Ovary (tissue), 9 donors: ENCODE measurements around the gene KDM2B. TPM values are rescaled to one million over a fixed set of nuclear protein-coding genes. Genes with fewer than 3 reads are reported as not detected.

Source experiments
- DNase-seq, 5 donors: peaks; one replicate each; pipeline ENCODE4 v3.0.0-alpha.2; 2019 to 2020
- H3K27ac ChIP-seq, 2 donors: fragments of 200-600 bp; one replicate each; pipeline versions ENCODE4 v1.5.1 to v1.8.0; 2019 to 2022
- H3K27me3 ChIP-seq: fragments of 200-600 bp; one replicate; pipeline ENCODE4 v1.8.0; 2022
- H3K36me3 ChIP-seq: fragments of 200-600 bp; sonication (generic); one replicate; pipeline ENCODE4 v1.5.1; 2019
- H3K4me1 ChIP-seq: one replicate; pipeline ENCODE4 v1.8.1; 2013; ENCODE audit warnings: mild to moderate bottlenecking, moderate library complexity; ENCODE audit not compliant: insufficient read depth
- H3K4me3 ChIP-seq: fragments of 200-600 bp; sonication (generic); one replicate; pipeline ENCODE4 v1.5.1; 2017
- H3K9me3 ChIP-seq, 2 donors: fragments of 200-600 bp in 1 of 2; sonication (generic) in 1 of 2; one replicate each; pipeline versions ENCODE4 v1.5.1 to v1.8.1; 2013 to 2019; ENCODE audit warnings: mild to moderate bottlenecking in 1 of 2, moderate library complexity in 1 of 2
- EP300 ChIP-seq: sonication (generic); formaldehyde crosslinking; IDR thresholded peaks from one replicate; pipeline ENCODE4 v1.6.1; 2017; ENCODE audit warnings: antibody characterized with exemption
- POLR2A ChIP-seq: fragments of 450-650 bp; IDR thresholded peaks from one replicate; pipeline ENCODE4 v1.6.1; 2017; ENCODE audit warnings: antibody characterized with exemption, mild to moderate bottlenecking, moderate library complexity
- WGBS, 3 donors: extraction: QIAGEN DNeasy Blood & Tissue Kit in 1 of 3; methylation state at CpG; one replicate each; pipeline versions ENCODE4 v1.1.5 to v1.1.7; 2013 to 2017; 5-methylcytosine and 5-hydroxymethylcytosine counted together
- intact Hi-C, 4 donors: fragments of 100-400 bp; cut with DNase I; formaldehyde crosslinking; loops; one replicate each; pipeline versions ENCODE4 v1.11.0 to v1.15.1; 2022 to 2023
- polyA plus RNA-seq, 2 donors: library from polyadenylated mRNA; stranded (reverse); fragments of 200-250 nt in 1 of 2; fragments of 350-450 nt in 1 of 2; fragmentation: Illumina TruSeq in 1 of 2; extraction: RNeasy Lipid Tissue Mini Kit (QIAGEN cat#74804) in 1 of 2; gene quantifications; one replicate each; pipeline ENCODE4 v1.2.3, GENCODE V29; 2013 to 2014
- total RNA-seq, 7 donors: library from RNA; depleted of rRNA in 2 of 7; stranded (reverse); fragments of >200 nt in 2 of 7; fragmentation: NEBNext Ultra II Directional in 3 of 7; extraction: Animal tissue kit (Norgen Biotek cat#: 25700) in 3 of 7; gene quantifications; one replicate each; pipeline versions ENCODE4 v1.1.0 to v1.2.4, GENCODE V29; 2016 to 2023
- TF ChIP-seq, protein P1 (sequence below), 3 donors: fragments of 450-650 bp in 2 of 3; fragments of 200-600 bp in 1 of 3; IDR thresholded peaks; one replicate each; pipeline versions ENCODE4 v1.5.1 to v1.8.0; 2016 to 2022; ENCODE audit warnings: antibody characterized with exemption in 3 of 3, mild to moderate bottlenecking in 1 of 3
- donor health status: DM: no; HTN: no; CAD: no; lungs with moderate emphysema.
- donor health status: DM: no; HTN: no; CAD: no.
- donor health status: Bipolar disorder and iron deficiency.
- donor health status: DM: yes; HTN: yes; CAD: no.
- donor health status: DM: no; HTN: no; CAD: no.
- donor health status: DM: yes; HTN: yes; CAD: no.

Gene KDM2B
- total and polyA plus RNA-seq, 9 donors: 13.2 to 33.6 (median 23.4) TPM

DNA sequence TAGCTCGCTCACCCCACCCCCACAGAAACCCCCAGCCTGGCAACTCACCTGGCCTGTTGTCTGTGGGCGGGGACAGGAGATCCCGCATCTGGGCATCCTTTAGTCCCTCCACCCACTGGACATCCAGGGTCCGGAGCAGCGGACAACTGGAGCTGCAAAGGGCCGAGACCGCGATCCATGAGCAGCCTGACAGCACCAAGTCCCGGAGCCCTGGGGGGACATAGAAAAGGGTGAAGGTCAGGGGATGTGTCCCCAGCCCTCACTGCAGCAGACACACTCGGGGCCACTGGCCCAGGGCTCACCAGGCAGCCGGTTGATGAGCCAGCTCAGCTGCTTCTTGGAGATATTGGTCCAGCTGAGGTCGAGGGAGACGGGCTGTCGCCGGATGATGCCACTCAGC is 140.1 kb downstream of the KDM2B start:
- H3K27ac ChIP-seq: no peak overlapping the region
- TF ChIP-seq, protein P1, sequence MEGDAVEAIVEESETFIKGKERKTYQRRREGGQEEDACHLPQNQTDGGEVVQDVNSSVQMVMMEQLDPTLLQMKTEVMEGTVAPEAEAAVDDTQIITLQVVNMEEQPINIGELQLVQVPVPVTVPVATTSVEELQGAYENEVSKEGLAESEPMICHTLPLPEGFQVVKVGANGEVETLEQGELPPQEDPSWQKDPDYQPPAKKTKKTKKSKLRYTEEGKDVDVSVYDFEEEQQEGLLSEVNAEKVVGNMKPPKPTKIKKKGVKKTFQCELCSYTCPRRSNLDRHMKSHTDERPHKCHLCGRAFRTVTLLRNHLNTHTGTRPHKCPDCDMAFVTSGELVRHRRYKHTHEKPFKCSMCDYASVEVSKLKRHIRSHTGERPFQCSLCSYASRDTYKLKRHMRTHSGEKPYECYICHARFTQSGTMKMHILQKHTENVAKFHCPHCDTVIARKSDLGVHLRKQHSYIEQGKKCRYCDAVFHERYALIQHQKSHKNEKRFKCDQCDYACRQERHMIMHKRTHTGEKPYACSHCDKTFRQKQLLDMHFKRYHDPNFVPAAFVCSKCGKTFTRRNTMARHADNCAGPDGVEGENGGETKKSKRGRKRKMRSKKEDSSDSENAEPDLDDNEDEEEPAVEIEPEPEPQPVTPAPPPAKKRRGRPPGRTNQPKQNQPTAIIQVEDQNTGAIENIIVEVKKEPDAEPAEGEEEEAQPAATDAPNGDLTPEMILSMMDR (IDR thresholded peaks at IDR 0.05): no peak
- no peak for TF ChIP-seq POLR2A
- WGBS, 3 donors: 94 to 95% (median 95%) methylated on average over 13 to 15 of the region's 15 CpGs
- no peaks in the 10 kb centered on the region for H3K4me1 ChIP-seq
- H3K9me3 ChIP-seq: no peaks in the 10 kb centered on the region
- no peak overlapping the region for H3K4me3 ChIP-seq
- H3K36me3 ChIP-seq: no peaks in the 10 kb centered on the region
- intact Hi-C loops: loop anchor here in 1 of 4 donors (10.0 kb wide), 1 partner anchor 106 kb away; no protein-coding TSS in a partner anchor
- no peak for DNase-seq
- H3K27me3 ChIP-seq: no peaks in the 10 kb centered on the region

GRCh38 chr12:121439715-121440114 is 141.1 kb downstream of the KDM2B start:
- TF ChIP-seq, protein P1 (IDR thresholded peaks at IDR 0.05): no peak
- TF ChIP-seq EP300: no peak
- TF ChIP-seq POLR2A: no peak
- no peaks in the 10 kb centered on the region for H3K27me3 ChIP-seq
- H3K9me3 ChIP-seq: no peaks in the 10 kb centered on the region
- no peaks in the 10 kb centered on the region for H3K36me3 ChIP-seq
- H3K4me1 ChIP-seq: no peaks in the 10 kb centered on the region
- H3K27ac ChIP-seq: no peak overlapping the region
- WGBS, 3 donors: 90 to 95% (median 90%) methylated on average over 16 of the region's 16 CpGs
- H3K4me3 ChIP-seq: no peak overlapping the region
- no peak for DNase-seq
- intact Hi-C loops: loop anchor here in 1 of 4 donors (10.0 kb wide), 1 partner anchor 105 kb away; no protein-coding TSS in a partner anchor

DNA sequence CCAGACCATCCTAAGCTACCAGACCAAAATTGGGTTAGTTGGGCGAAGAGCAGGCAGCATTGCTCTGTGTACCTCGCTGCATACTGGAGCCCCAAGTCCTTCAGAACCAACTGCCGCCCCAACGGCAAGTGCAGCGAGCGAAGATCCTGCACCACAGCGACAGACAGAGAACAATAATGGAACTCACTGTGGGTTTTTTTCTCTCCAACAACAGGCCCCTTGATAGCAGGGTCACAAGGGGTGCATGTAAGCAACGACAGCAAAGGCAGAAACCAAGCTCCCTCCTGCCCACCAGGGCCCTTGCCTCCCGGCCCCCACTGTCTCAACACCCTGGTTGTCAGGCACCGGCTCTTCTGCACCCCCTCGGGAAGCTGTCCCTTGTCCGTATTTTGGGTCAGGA is 141.9 kb downstream of the KDM2B start:
- Histone ChIP-seq H3K9me3 (no peaks in the 10 kb centered on the region), H3K27ac (no peak overlapping the region), H3K36me3 (no peaks in the 10 kb centered on the region), H3K4me3 (no peak overlapping the region), H3K27me3 (no peaks in the 10 kb centered on the region), H3K4me1 (no peaks in the 10 kb centered on the region)
- no peak for DNase-seq
- intact Hi-C loops: no loop called here
- WGBS, 3 donors: 84 to 94% (median 88%) methylated on average over 12 of the region's 12 CpGs
- TF ChIP-seq EP300: no peak
- no peak for TF ChIP-seq POLR2A
- TF ChIP-seq, protein P1 (IDR thresholded peaks at IDR 0.05): no peak

DNA sequence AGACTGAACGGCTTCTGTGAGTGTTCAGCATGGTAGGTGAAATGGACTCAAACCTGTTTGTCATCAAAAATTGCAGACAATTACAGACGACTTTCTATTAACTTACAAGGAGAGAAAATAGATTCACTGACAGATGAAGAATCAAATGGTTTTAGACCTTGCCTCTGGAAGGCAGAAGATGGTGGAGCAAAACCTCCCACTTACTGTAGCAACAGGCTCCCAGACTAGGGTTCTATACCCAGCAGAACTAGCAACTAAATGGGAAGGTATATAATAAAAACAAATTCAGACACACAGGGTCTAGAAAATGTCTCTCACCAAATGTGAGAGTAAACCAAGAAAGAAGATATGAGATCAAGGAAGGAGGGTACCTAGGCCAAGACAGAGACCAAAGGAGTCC is 144.1 kb downstream of the KDM2B start:
- no peak for DNase-seq
- 93 to 97% (median 96%) methylated on average over 2 of the region's 2 CpGs for WGBS, 3 donors
- TF ChIP-seq EP300 (no peak), POLR2A (no peak)
- TF ChIP-seq, protein P1 (IDR thresholded peaks at IDR 0.05): no peak
- Histone ChIP-seq H3K36me3 (no peaks in the 10 kb centered on the region), H3K27ac (no peak overlapping the region), H3K27me3 (no peaks in the 10 kb centered on the region), H3K4me3 (no peak overlapping the region), H3K4me1 (no peaks in the 10 kb centered on the region), H3K9me3 (no peaks in the 10 kb centered on the region)
- intact Hi-C loops: no loop called here
